Loucy (cell line): ENCODE data around the gene CCDC107.

ENCODE experiments used
- EZH2phosphoT487 ChIP-seq: fragments of 200-600 bp; IDR thresholded peaks from 2 replicates; pipeline ENCODE4 v1.6.1; 2018; ENCODE audit warnings: antibody characterized with exemption, mild to moderate bottlenecking, moderate library complexity, borderline replicate concordance
- TF ChIP-seq, protein P1 (sequence below): fragments of 200-600 bp; sonication (generic); conservative IDR thresholded peaks from 2 replicates; pipeline ENCODE4 v1.5.1; 2014; ENCODE audit warnings: mild to moderate bottlenecking, antibody characterized with exemption, low read length

DNA sequence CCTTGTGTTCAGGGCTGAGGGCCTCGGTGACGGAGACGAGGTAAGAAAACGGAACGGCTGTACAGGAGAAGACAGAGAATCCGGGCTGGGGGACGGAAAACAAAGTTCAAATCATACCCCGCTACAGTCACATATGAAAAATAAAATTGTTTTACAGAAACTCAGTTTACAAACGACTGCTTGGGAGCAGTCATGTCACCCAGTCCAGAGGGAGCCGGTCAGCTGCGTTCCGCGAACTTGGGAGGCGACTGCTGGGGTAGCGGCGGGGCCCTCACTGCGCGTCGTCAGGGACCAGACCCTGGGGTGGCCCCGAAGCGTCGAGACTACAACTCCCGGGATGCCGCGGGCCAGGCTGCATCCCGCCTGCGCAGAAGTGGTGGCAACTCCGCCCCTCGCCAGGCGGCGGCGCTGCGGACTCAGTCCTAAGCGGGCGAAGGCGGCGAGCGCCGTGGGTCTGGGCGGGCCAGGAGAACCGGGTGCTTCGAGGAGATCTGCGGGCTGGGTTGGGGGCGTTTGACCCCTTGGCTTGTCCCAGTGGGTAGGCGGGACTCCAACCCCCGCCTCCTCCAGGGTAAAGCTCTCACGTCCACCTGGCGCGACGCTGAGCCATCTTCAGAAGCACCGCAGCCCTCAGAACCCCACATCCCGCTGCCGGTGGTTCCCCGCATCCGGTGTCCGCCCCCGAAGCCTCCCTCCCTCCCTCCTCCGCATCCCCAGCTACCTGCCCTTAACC, 11.4 kb upstream of the CCDC107 start:
- TF ChIP-seq, protein P1, sequence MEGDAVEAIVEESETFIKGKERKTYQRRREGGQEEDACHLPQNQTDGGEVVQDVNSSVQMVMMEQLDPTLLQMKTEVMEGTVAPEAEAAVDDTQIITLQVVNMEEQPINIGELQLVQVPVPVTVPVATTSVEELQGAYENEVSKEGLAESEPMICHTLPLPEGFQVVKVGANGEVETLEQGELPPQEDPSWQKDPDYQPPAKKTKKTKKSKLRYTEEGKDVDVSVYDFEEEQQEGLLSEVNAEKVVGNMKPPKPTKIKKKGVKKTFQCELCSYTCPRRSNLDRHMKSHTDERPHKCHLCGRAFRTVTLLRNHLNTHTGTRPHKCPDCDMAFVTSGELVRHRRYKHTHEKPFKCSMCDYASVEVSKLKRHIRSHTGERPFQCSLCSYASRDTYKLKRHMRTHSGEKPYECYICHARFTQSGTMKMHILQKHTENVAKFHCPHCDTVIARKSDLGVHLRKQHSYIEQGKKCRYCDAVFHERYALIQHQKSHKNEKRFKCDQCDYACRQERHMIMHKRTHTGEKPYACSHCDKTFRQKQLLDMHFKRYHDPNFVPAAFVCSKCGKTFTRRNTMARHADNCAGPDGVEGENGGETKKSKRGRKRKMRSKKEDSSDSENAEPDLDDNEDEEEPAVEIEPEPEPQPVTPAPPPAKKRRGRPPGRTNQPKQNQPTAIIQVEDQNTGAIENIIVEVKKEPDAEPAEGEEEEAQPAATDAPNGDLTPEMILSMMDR: peak; percentile 78
- no peak for TF ChIP-seq EZH2phosphoT487
